Measurements from ENCODE around the gene ANKRD34A. TPM values are rescaled to one million over a fixed set of nuclear protein-coding genes. Genes with fewer than 3 reads are reported as not detected.

Gene ANKRD34A
- total and polyA plus RNA-seq, 2 of the 13 experiments (the other 11 are each of a cell fraction or from before 2014, with no cell fraction given), result 0.05 to 0.07 TPM

DNA sequence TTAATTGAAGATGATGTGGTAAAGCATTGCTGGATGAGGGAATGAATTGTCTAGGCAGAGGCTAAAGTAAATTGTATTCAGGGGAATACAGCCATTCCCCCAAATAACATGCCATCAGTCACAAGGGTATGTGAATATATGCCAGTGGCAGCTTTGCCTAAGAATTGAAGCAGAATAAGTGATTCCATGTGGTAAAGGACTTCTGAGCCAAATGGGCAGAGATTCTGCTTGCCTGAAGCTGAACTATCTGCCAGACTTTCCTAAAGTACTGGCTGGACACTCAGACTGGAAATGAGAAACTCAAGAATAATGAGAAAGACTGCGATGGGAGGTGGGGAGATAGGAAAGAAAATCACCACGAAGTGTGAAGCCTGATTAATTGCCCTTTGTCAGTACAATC, 8.9 kb downstream of the ANKRD34A start (continued):
- TF ChIP-seq, protein P1, sequence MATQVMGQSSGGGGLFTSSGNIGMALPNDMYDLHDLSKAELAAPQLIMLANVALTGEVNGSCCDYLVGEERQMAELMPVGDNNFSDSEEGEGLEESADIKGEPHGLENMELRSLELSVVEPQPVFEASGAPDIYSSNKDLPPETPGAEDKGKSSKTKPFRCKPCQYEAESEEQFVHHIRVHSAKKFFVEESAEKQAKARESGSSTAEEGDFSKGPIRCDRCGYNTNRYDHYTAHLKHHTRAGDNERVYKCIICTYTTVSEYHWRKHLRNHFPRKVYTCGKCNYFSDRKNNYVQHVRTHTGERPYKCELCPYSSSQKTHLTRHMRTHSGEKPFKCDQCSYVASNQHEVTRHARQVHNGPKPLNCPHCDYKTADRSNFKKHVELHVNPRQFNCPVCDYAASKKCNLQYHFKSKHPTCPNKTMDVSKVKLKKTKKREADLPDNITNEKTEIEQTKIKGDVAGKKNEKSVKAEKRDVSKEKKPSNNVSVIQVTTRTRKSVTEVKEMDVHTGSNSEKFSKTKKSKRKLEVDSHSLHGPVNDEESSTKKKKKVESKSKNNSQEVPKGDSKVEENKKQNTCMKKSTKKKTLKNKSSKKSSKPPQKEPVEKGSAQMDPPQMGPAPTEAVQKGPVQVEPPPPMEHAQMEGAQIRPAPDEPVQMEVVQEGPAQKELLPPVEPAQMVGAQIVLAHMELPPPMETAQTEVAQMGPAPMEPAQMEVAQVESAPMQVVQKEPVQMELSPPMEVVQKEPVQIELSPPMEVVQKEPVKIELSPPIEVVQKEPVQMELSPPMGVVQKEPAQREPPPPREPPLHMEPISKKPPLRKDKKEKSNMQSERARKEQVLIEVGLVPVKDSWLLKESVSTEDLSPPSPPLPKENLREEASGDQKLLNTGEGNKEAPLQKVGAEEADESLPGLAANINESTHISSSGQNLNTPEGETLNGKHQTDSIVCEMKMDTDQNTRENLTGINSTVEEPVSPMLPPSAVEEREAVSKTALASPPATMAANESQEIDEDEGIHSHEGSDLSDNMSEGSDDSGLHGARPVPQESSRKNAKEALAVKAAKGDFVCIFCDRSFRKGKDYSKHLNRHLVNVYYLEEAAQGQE (IDR thresholded peaks at IDR 0.05; ENCODE audit: borderline replicate concordance in 1 of 2, low read depth in 1 of 2, low read length in 2 of 2), result no peak
- TF ChIP-seq, protein P2, sequence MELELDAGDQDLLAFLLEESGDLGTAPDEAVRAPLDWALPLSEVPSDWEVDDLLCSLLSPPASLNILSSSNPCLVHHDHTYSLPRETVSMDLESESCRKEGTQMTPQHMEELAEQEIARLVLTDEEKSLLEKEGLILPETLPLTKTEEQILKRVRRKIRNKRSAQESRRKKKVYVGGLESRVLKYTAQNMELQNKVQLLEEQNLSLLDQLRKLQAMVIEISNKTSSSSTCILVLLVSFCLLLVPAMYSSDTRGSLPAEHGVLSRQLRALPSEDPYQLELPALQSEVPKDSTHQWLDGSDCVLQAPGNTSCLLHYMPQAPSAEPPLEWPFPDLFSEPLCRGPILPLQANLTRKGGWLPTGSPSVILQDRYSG (CRISPR knock-in tag; IDR thresholded peaks at IDR 0.05), result no peak
- TF ChIP-seq ZNF3 (CRISPR knock-in tag; IDR thresholded peaks at IDR 0.05) (no peak), NR2F2 (IDR thresholded peaks at IDR 0.05; ENCODE audit: borderline replicate concordance, low read depth) (no peak), RXRA (CRISPR knock-in tag; IDR thresholded peaks at IDR 0.05) (no peak)
- TF ChIP-seq, protein P3, sequence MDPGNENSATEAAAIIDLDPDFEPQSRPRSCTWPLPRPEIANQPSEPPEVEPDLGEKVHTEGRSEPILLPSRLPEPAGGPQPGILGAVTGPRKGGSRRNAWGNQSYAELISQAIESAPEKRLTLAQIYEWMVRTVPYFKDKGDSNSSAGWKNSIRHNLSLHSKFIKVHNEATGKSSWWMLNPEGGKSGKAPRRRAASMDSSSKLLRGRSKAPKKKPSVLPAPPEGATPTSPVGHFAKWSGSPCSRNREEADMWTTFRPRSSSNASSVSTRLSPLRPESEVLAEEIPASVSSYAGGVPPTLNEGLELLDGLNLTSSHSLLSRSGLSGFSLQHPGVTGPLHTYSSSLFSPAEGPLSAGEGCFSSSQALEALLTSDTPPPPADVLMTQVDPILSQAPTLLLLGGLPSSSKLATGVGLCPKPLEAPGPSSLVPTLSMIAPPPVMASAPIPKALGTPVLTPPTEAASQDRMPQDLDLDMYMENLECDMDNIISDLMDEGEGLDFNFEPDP (CRISPR knock-in tag; conservative IDR thresholded peaks at IDR 0.05), result no peak

DNA sequence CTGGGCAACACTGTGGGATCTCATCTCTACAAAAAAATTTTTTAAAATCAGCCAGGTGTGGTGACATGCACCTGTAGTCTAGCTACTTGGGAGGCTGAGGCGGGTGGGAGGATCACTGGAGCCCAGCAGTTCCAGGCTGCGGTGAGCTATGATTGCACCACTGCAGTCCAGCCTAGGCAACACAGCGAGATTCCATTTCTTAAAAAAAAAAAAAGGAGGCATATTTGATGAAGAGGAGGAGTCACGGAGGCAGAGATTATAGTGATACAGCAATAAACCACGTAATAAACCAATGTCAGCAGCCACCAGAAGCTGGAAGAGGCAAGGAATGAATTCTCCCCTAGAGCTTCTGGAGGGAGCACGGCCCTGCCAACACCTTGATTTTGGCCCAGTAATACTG, 10.5 kb downstream of the ANKRD34A start:
- ATAC-seq (no peak), DNase-seq (ENCODE audit: low spot score) (no peak), FAIRE-seq (no peak)
- Histone ChIP-seq H3K4me2 (ENCODE audit: low read depth, low read length) (no peak overlapping the region), H3K9ac (ENCODE audit: insufficient read depth, low read depth, low read length) (no peak overlapping the region), H3K9me3 (ENCODE audit: low read length) (no peaks in the 10 kb centered on the region), H2AFZ (ENCODE audit: low read length) (no peak overlapping the region), H3K27ac (ENCODE audit: extremely low read length, insufficient read depth, low read length) (no peak overlapping the region), H3K4me1 (ENCODE audit: insufficient read depth, low read length) (peaks cover 43% of the 10 kb centered on the region), H3K4me3 (replicated peaks in 1 of 3; ENCODE audit: insufficient read depth in 1 of 3, low read depth in 2 of 3, low read length in 3 of 3) (no peak overlapping the region), H3K79me2 (ENCODE audit: insufficient read depth, low read length) (peaks cover 23% of the 10 kb centered on the region), H3K36me3 (replicated peaks in 1 of 2; ENCODE audit: control insufficient read depth in 1 of 2, insufficient read depth in 2 of 2, low read length in 2 of 2) (peaks cover 0 to 1% of the 10 kb centered on the region in 2 experiments; a peak in 1 of 5 replicates), H4K20me1 (ENCODE audit: insufficient read depth, low read length) (no peaks in the 10 kb centered on the region), H3K27me3 (ENCODE audit: control insufficient read depth in 1 of 2, insufficient read depth in 2 of 2, low read length in 2 of 2) (no peaks in the 10 kb centered on the region)
- 94% methylated on average over 6 of the region's 6 CpGs for WGBS (ENCODE audit: low lambda C conversion rate)
- in situ Hi-C loops (cut with HindIII; ENCODE audit: extremely low pct_ligation_motif_present, low pct_unique_long_range_greater_than_20kb) (no loop called here), intact Hi-C loops (cut with micrococcal nuclease; ENCODE audit: unreplicated experiment) (no loop called here)
- ChIA-PET CTCF (ENCODE audit: low intra/inter-chr PET ratio, low total read pairs) (no interaction called here), POLR2A (interaction anchor here (1.1 to 6.2 kb wide), 2 partner anchors 25 to 68 kb away, joined by 3 to 84 read pairs; partner anchors contain the start of genes ANKRD35 and RBM8A)
- no TSS peak for BruUV-seq (replicated peaks)
- no peak for TF ChIP-seq NCOA1 (CRISPR knock-in tag; IDR thresholded peaks at IDR 0.05)
- no peak for TF ChIP-seq SOX13 (IDR thresholded peaks at IDR 0.05)
- no peak for TF ChIP-seq SOX13 (CRISPR knock-in tag; conservative IDR thresholded peaks at IDR 0.05 in 1 of 2, IDR thresholded peaks at IDR 0.05 in 1 of 2)
- no peak for TF ChIP-seq PCBP2 (optimal IDR thresholded peaks at IDR 0.05; ENCODE audit: low read depth, low read length, poor library complexity, severe bottlenecking)
- TF ChIP-seq MTA1 (CRISPR knock-in tag; IDR thresholded peaks at IDR 0.05; ENCODE audit: borderline replicate concordance), result no peak
- no peak for TF ChIP-seq TBX2 (CRISPR knock-in tag; IDR thresholded peaks at IDR 0.05; ENCODE audit: borderline replicate concordance)
- TF ChIP-seq, protein P4, sequence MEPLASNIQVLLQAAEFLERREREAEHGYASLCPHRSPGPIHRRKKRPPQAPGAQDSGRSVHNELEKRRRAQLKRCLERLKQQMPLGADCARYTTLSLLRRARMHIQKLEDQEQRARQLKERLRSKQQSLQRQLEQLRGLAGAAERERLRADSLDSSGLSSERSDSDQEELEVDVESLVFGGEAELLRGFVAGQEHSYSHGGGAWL (CRISPR knock-in tag; IDR thresholded peaks at IDR 0.05), result no peak
- no peak for TF ChIP-seq MZF1 (CRISPR knock-in tag; IDR thresholded peaks at IDR 0.05; ENCODE audit: borderline replicate concordance)
- TF ChIP-seq ZNF232 (CRISPR knock-in tag; IDR thresholded peaks at IDR 0.05; ENCODE audit: borderline replicate concordance), result no peak
- no peak for TF ChIP-seq ARID2 (CRISPR knock-in tag; IDR thresholded peaks at IDR 0.05; ENCODE audit: borderline replicate concordance)
- TF ChIP-seq ZNF567 (CRISPR knock-in tag; IDR thresholded peaks at IDR 0.05; ENCODE audit: borderline replicate concordance), result no peak
- no peak for TF ChIP-seq ZBTB38 (CRISPR knock-in tag; IDR thresholded peaks at IDR 0.05)
